K562 (cell line): ENCODE measurements around the gene MYO3B. TPM values are rescaled to one million over a fixed set of nuclear protein-coding genes. Genes with fewer than 3 reads are reported as not detected.

ENCODE experiments used
- C11orf30 ChIP-seq: fragments of 450-650 bp; IDR thresholded peaks from 2 replicates; pipeline ENCODE4 v1.6.1; 2016; ENCODE audit warnings: low read depth, mild to moderate bottlenecking
- ETV5 ChIP-seq: sonication (generic); formaldehyde crosslinking; IDR thresholded peaks from 2 replicates; pipeline ENCODE4 v1.4.0; 2020; ENCODE audit warnings: low read depth, mild to moderate bottlenecking, missing genetic modification reagents
- EZH2 ChIP-seq: IDR thresholded peaks from 2 replicates; pipeline ENCODE4 v1.6.1; 2012; ENCODE audit warnings: low read depth, mild to moderate bottlenecking, inconsistent platforms, low read length, borderline replicate concordance
- HIVEP1 ChIP-seq: fragments of 250-450 bp; sonication (Bioruptor Pico); IDR thresholded peaks from 2 replicates; pipeline ENCODE4 v1.4.0; 2020; ENCODE audit warnings: mild to moderate bottlenecking
- KHSRP ChIP-seq: fragments of 450-650 bp; IDR thresholded peaks from 2 replicates; pipeline ENCODE4 v1.6.1; 2017
- MAFK ChIP-seq: IDR thresholded peaks from 2 replicates; pipeline ENCODE4 v1.6.1; 2011; ENCODE audit warnings: low read length, improper control_type of control experiment
- MCM5 ChIP-seq: fragments of 450-650 bp; IDR thresholded peaks from 2 replicates; pipeline ENCODE4 v1.6.1; 2016; ENCODE audit warnings: low read depth
- NKRF ChIP-seq: fragments of 450-650 bp; IDR thresholded peaks from 2 replicates; pipeline ENCODE4 v1.6.1; 2016; ENCODE audit warnings: borderline replicate concordance
- PKNOX1 ChIP-seq: fragments of 450-650 bp; IDR thresholded peaks from 2 replicates; pipeline ENCODE4 v1.6.1; 2016
- RFX7 ChIP-seq: fragments of 250-450 bp; sonication (Bioruptor Pico); IDR thresholded peaks from 2 replicates; pipeline ENCODE4 v1.5.1; 2021; ENCODE audit warnings: mild to moderate bottlenecking
- RHOXF2B ChIP-seq: fragments of 250-450 bp; sonication (Bioruptor Pico); conservative IDR thresholded peaks from 2 replicates; pipeline ENCODE4 v1.5.1; 2021
- SIN3A ChIP-seq, 2 experiments: fragments of 150-350 bp in 1 of 2; IDR thresholded peaks; 2 replicates each; pipeline ENCODE4 v1.6.1; 2011 to 2016; ENCODE audit warnings: borderline replicate concordance in 2 of 2, low read depth in 2 of 2, low read length in 2 of 2, mild to moderate bottlenecking in 2 of 2, moderate library complexity in 2 of 2; ENCODE audit not compliant: control insufficient read depth in 1 of 2
- SMC3 ChIP-seq: conservative IDR thresholded peaks from 2 replicates; pipeline ENCODE4 v1.6.1; 2011; ENCODE audit warnings: low read depth, low read length, improper control_type of control experiment; ENCODE audit not compliant: insufficient read depth
- THRAP3 ChIP-seq: fragments of 450-650 bp; IDR thresholded peaks from 2 replicates; pipeline ENCODE4 v1.6.1; 2016; ENCODE audit warnings: mild to moderate bottlenecking, inconsistent platforms, borderline replicate concordance
- ZNF133 ChIP-seq: fragments of 250-450 bp; sonication (Bioruptor Pico); IDR thresholded peaks from 2 replicates; pipeline ENCODE4 v1.4.0; 2020; ENCODE audit warnings: mild to moderate bottlenecking
- ZNF518B ChIP-seq: fragments of 250-450 bp; sonication (Bioruptor Pico); IDR thresholded peaks from 2 replicates; pipeline ENCODE4 v1.5.0; 2021; ENCODE audit warnings: mild to moderate bottlenecking, moderate library complexity
- ZNF766 ChIP-seq: fragments of 200-800 bp; sonication (Bioruptor generic); conservative IDR thresholded peaks from 2 replicates; pipeline ENCODE4 v1.6.1; 2016; ENCODE audit warnings: missing genetic modification characterization, missing compliant biosample characterization
- polyA plus RNA-seq, 8 experiments: library from polyadenylated mRNA; depleted of rRNA in 4 of 8; stranded (reverse) in 5 of 8; unstranded in 3 of 8; fragments of >200 nt; fragmentation: Nextera tagmentation in 2 of 8; fragmentation: Illumina TruSeq in 1 of 8; extraction: Ambion mirVana in 2 of 8; extraction: Trizol in 1 of 8; gene quantifications; 2 replicates each; pipeline versions ENCODE4 v1.2.1 to v1.2.3, GENCODE V29; 2011 to 2014; ENCODE audit warnings: inconsistent platforms in 1 of 8, missing spikeins in 1 of 8
- total RNA-seq, 7 experiments: library from RNA; depleted of rRNA in 6 of 7; stranded (reverse); fragments of >200 nt in 6 of 7; fragmentation: Illumina TruSeq in 2 of 7; extraction: Trizol in 2 of 7; gene quantifications; 2 replicates each; pipeline versions ENCODE4 v1.2.1 to v1.2.3, GENCODE V29; 2011 to 2021; ENCODE audit warnings: low replicate concordance in 1 of 7
- TF ChIP-seq, protein P1 (sequence below): sonication (generic); formaldehyde crosslinking; IDR thresholded peaks from 2 replicates; pipeline ENCODE4 v1.8.0; 2022; ENCODE audit warnings: missing genetic modification reagents, mild to moderate bottlenecking, borderline replicate concordance
- TF ChIP-seq, protein P2 (sequence below): fragments of 250-450 bp; sonication (Bioruptor Pico); IDR thresholded peaks from 2 replicates; pipeline ENCODE4 v1.5.0; 2022; ENCODE audit warnings: mild to moderate bottlenecking

Gene MYO3B
- total and polyA plus RNA-seq, 9 of the 15 experiments (the other 6 are each of a cell fraction or from before 2014, with no cell fraction given) = 2.7 to 6.5 (median 3.6) TPM

DNA sequence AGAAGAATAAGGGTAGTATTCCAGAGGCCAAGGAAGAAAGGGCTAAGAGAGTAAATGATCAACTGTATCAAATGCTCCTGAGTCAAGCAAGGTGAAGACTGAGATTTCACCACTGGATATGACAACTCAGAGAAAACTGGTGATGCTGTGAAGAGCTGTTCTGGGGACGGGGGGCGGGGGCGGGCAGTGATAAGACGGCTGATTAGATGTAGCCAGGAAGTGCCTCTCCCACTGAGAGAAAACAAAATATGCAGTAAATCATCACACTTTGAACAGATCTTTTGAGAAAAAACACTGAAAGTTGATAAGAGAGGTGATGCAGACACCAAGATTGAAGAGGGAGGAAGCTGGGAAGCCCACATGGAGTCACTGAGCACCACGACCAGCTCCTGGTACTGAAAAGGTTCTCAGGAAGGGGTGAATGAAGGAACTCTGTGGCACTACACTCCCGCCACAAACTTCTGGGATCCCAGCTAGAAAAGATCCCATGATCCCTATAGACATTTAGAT is 75.8 kb downstream of the MYO3B start (continued):
- TF ChIP-seq C11orf30 = no peak
- no peak for TF ChIP-seq MAFK
- TF ChIP-seq EZH2 = no peak
- no peak for TF ChIP-seq ZNF518B (CRISPR knock-in tag)
- peak; percentile 80 for TF ChIP-seq PKNOX1
- TF ChIP-seq, protein P1, sequence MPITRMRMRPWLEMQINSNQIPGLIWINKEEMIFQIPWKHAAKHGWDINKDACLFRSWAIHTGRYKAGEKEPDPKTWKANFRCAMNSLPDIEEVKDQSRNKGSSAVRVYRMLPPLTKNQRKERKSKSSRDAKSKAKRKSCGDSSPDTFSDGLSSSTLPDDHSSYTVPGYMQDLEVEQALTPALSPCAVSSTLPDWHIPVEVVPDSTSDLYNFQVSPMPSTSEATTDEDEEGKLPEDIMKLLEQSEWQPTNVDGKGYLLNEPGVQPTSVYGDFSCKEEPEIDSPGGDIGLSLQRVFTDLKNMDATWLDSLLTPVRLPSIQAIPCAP (CRISPR knock-in tag) = no peak
- TF ChIP-seq NKRF = no peak
- no peak for TF ChIP-seq SMC3
- TF ChIP-seq KHSRP = no peak
- no peak for TF ChIP-seq MCM5
- no peak for TF ChIP-seq SIN3A (IDR thresholded peaks at IDR 0.05; ENCODE audit: borderline replicate concordance in 2 of 2, control insufficient read depth in 1 of 2, low read depth in 2 of 2, low read length in 2 of 2)
- no peak for TF ChIP-seq ZNF766 (CRISPR knock-in tag)
- TF ChIP-seq, protein P2, sequence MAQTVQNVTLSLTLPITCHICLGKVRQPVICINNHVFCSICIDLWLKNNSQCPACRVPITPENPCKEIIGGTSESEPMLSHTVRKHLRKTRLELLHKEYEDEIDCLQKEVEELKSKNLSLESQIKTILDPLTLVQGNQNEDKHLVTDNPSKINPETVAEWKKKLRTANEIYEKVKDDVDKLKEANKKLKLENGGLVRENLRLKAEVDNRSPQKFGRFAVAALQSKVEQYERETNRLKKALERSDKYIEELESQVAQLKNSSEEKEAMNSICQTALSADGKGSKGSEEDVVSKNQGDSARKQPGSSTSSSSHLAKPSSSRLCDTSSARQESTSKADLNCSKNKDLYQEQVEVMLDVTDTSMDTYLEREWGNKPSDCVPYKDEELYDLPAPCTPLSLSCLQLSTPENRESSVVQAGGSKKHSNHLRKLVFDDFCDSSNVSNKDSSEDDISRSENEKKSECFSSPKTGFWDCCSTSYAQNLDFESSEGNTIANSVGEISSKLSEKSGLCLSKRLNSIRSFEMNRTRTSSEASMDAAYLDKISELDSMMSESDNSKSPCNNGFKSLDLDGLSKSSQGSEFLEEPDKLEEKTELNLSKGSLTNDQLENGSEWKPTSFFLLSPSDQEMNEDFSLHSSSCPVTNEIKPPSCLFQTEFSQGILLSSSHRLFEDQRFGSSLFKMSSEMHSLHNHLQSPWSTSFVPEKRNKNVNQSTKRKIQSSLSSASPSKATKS (CRISPR knock-in tag) = no peak
- TF ChIP-seq HIVEP1 (CRISPR knock-in tag) = no peak
- no peak for TF ChIP-seq RHOXF2B
- TF ChIP-seq ETV5 = no peak
- TF ChIP-seq RFX7 (CRISPR knock-in tag) = no peak
- TF ChIP-seq ZNF133 (CRISPR knock-in tag) = no peak
- no peak for TF ChIP-seq THRAP3
